IMR-90 (cell line): ENCODE data around the gene RBPJL. TPM values are rescaled to one million over a fixed set of nuclear protein-coding genes. Genes with fewer than 3 reads are reported as not detected.

Experiments used
- ATAC-seq: fragments of 200-7000 bp; cut with Tn5 transposase; 2 replicates; pipeline ENCODE4 v1.9.1; 2020; ENCODE audit warnings: low read depth, mild to moderate bottlenecking, moderate library complexity
- BruUV-seq: library from RNA; stranded (reverse); fragments of 400-500 nt; replicated peaks from 2 replicates; lab custom pipeline; 2021; lab: Mats Ljungman, UMichigan
- CTCF ChIA-PET: fragments of 300-600 bp; formaldehyde crosslinking; extraction: SDS; loops from one replicate; lab custom pipeline; 2021; ENCODE audit warnings: antibody characterized with exemption; lab: Yijun Ruan, JAX
- POLR2A ChIA-PET: fragments of 300-600 bp; sonication (Branson Sonifier 250); formaldehyde crosslinking; loops from one replicate; lab custom pipeline; 2022; ENCODE audit warnings: antibody characterized with exemption; ENCODE audit not compliant: unreplicated experiment; lab: Charles Lee
- DNase-seq: peaks from one replicate; pipeline ENCODE4 v3.0.0; 2013
- H2AFZ ChIP-seq: replicated peaks from 2 replicates; pipeline ENCODE3; 2013; ENCODE audit warnings: low read length, mild to moderate bottlenecking; ENCODE audit not compliant: poor library complexity
- H2AK5ac ChIP-seq: 2 replicates; pipeline ENCODE4 v1.6.1; 2013; ENCODE audit warnings: low read depth, low read length, inconsistent platforms
- H2AK9ac ChIP-seq: replicated peaks from 2 replicates; pipeline ENCODE3; 2013; ENCODE audit warnings: mild to moderate bottlenecking, low read depth, low read length, moderate library complexity; ENCODE audit not compliant: poor library complexity
- H2BK120ac ChIP-seq: 2 replicates; pipeline ENCODE4 v1.6.1; 2013; ENCODE audit warnings: low read depth, low read length, inconsistent platforms
- H2BK15ac ChIP-seq: 3 replicates; pipeline ENCODE4 v1.6.1; 2013; ENCODE audit warnings: low read depth, low read length, inconsistent platforms
- H2BK20ac ChIP-seq: 2 replicates; pipeline ENCODE4 v1.6.1; 2013; ENCODE audit warnings: low read depth, mild to moderate bottlenecking, inconsistent platforms, low read length, moderate library complexity
- H2BK5ac ChIP-seq: 2 replicates; pipeline ENCODE4 v1.6.1; 2013; ENCODE audit warnings: mild to moderate bottlenecking, low read depth, low read length, inconsistent platforms; ENCODE audit not compliant: poor library complexity, severe bottlenecking
- H3K14ac ChIP-seq: replicated peaks from 2 replicates; pipeline ENCODE4 v1.6.1; 2013; ENCODE audit warnings: low read depth, low read length, inconsistent platforms
- H3K18ac ChIP-seq: 2 replicates; pipeline ENCODE4 v1.6.1; 2013; ENCODE audit warnings: low read depth, low read length, control low read depth
- H3K23ac ChIP-seq: 2 replicates; pipeline ENCODE4 v1.6.1; 2013; ENCODE audit warnings: low read depth, low read length, inconsistent platforms
- H3K27ac ChIP-seq: 2 replicates; pipeline ENCODE4 v1.5.1; 2013; ENCODE audit warnings: mild to moderate bottlenecking, control low read depth, low read length; ENCODE audit not compliant: insufficient read depth
- H3K27me3 ChIP-seq: 2 replicates; pipeline ENCODE4 v1.6.1; 2013; ENCODE audit warnings: low read length; ENCODE audit not compliant: control insufficient read depth, insufficient read depth
- H3K36me3 ChIP-seq: 2 replicates; pipeline ENCODE4 v1.6.1; 2013; ENCODE audit warnings: low read length, mixed read lengths; ENCODE audit not compliant: control insufficient read depth, insufficient read depth
- H3K4ac ChIP-seq: 2 replicates; pipeline ENCODE4 v1.6.1; 2013; ENCODE audit warnings: low read depth, low read length, inconsistent platforms
- H3K4me1 ChIP-seq: 2 replicates; pipeline ENCODE4 v1.6.1; 2013; ENCODE audit warnings: low read length, mixed read lengths; ENCODE audit not compliant: control insufficient read depth, insufficient read depth
- H3K4me2 ChIP-seq: 2 replicates; pipeline ENCODE4 v1.6.1; 2013; ENCODE audit warnings: low read depth, mild to moderate bottlenecking, control low read depth, low read length, moderate library complexity
- H3K4me3 ChIP-seq: 2 replicates; pipeline ENCODE4 v1.5.1; 2013; ENCODE audit warnings: low read depth, mild to moderate bottlenecking, control low read depth, low read length, moderate library complexity; ENCODE audit not compliant: insufficient read depth
- H3K56ac ChIP-seq: 2 replicates; pipeline ENCODE4 v1.6.1; 2013; ENCODE audit warnings: low read length, inconsistent platforms; ENCODE audit not compliant: insufficient read depth; ENCODE audit errors: extremely low read depth
- H3K79me1 ChIP-seq, 2 experiments: 2 replicates each; pipeline ENCODE4 v1.6.1; 2013; ENCODE audit warnings: low read length in 2 of 2, inconsistent platforms in 1 of 2, low read depth in 1 of 2
- H3K9ac ChIP-seq: 2 replicates; pipeline ENCODE4 v1.6.1; 2013; ENCODE audit warnings: low read depth, low read length, control low read depth
- H3K9me1 ChIP-seq: 2 replicates; pipeline ENCODE4 v1.6.1; 2013; ENCODE audit warnings: low read length, inconsistent platforms; ENCODE audit not compliant: insufficient read depth
- H3K9me3 ChIP-seq: 2 replicates; pipeline ENCODE4 v1.6.1; 2013; ENCODE audit warnings: low read length; ENCODE audit not compliant: control insufficient read depth, insufficient read depth
- H4K20me1 ChIP-seq: 2 replicates; pipeline ENCODE4 v1.6.1; 2013; ENCODE audit warnings: low read length, inconsistent platforms; ENCODE audit not compliant: insufficient read depth
- H4K5ac ChIP-seq: 2 replicates; pipeline ENCODE4 v1.6.1; 2013; ENCODE audit warnings: mild to moderate bottlenecking, low read depth, low read length, control low read depth
- H4K8ac ChIP-seq, 2 experiments: 2 replicates each; pipeline ENCODE4 v1.6.1; 2013; ENCODE audit warnings: low read depth in 2 of 2, low read length in 2 of 2, control low read depth in 1 of 2, inconsistent platforms in 1 of 2
- H4K91ac ChIP-seq: 2 replicates; pipeline ENCODE4 v1.6.1; 2013; ENCODE audit warnings: low read depth, low read length, inconsistent platforms; ENCODE audit not compliant: insufficient read depth
- BHLHE40 ChIP-seq: fragments of 150-350 bp; IDR thresholded peaks from 2 replicates; pipeline ENCODE4 v1.6.1; 2016; ENCODE audit warnings: mild to moderate bottlenecking, low read depth, low read length
- CHD1 ChIP-seq: IDR thresholded peaks from 2 replicates; pipeline ENCODE4 v1.6.1; 2012; ENCODE audit warnings: low read depth, low read length, improper control_type of control experiment
- MAFK ChIP-seq: IDR thresholded peaks from 2 replicates; pipeline ENCODE4 v1.6.1; 2012; ENCODE audit warnings: low read depth, low read length, improper control_type of control experiment
- MAZ ChIP-seq: IDR thresholded peaks from 2 replicates; pipeline ENCODE4 v1.6.1; 2012; ENCODE audit warnings: low read depth, mild to moderate bottlenecking, low read length, improper control_type of control experiment, moderate library complexity, borderline replicate concordance
- SMC3 ChIP-seq: fragments of 150-350 bp; IDR thresholded peaks from 2 replicates; pipeline ENCODE4 v1.6.1; 2016; ENCODE audit warnings: low read depth, mild to moderate bottlenecking, antibody characterized with exemption, low read length, moderate library complexity
- WGBS, 2 experiments: methylation state at CpG; one replicate each; pipeline versions ENCODE4 v1.1.5 to v1.1.7; 2013; ENCODE audit warnings: missing lambda C conversion rate in 2 of 2; ENCODE audit not compliant: insufficient read length in 1 of 2; ENCODE audit errors: extremely low coverage in 2 of 2; 5-methylcytosine and 5-hydroxymethylcytosine counted together
- dilution Hi-C: fragments of 300-500 bp; cut with HindIII; formaldehyde crosslinking; loops from one replicate; pipeline ENCODE4 v1.14.3; 2018; ENCODE audit warnings: low sequenced_read_pairs; ENCODE audit not compliant: unreplicated experiment
- in situ Hi-C: fragments of 300-500 bp; cut with MboI; formaldehyde crosslinking; loops from 3 replicates; pipeline ENCODE4 v1.14.3; 2019; ENCODE audit warnings: low sequenced_read_pairs, inconsistent platforms, mixed read lengths
- intact Hi-C: fragments of 100-400 bp; cut with micrococcal nuclease; formaldehyde crosslinking; loops from 2 replicates; pipeline ENCODE4 v1.10.0; 2022
- polyA plus RNA-seq, 3 experiments: library from polyadenylated mRNA; depleted of rRNA; stranded (reverse); fragments of >200 nt; gene quantifications; 2 replicates each; pipeline ENCODE4 v1.2.3, GENCODE V29; 2012; ENCODE audit warnings: low replicate concordance in 1 of 3
- total RNA-seq: library from RNA; depleted of rRNA; stranded (reverse); fragments of >200 nt; gene quantifications from 2 replicates; pipeline ENCODE4 v1.2.3, GENCODE V29; 2012

Gene RBPJL
- total and polyA plus RNA-seq, 2 of the 4 experiments (the other 2 are of a cell fraction): not detected

DNA sequence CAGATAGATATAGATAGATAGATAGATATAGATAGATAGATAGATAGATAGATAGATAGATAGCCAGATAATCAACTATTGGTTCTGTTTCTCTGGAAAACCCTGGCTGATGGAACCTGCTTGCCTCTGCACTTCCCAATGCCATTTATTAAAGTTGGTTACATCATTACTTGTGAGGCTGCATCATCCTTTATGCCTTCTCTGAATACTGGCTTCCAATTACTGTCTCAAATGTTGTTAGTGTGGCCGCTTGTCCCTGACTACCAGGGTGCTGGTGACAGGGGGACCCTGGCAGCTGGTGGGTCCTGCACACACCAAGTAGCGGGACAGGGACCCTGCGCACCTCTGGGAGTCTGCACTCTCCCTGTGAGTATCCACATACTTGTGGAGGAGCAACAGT lies 48.4 kb upstream of the RBPJL start:
- Histone ChIP-seq H3K4me3 (no peak overlapping the region), H3K27me3 (peaks cover 10% of the 10 kb centered on the region), H2BK15ac (no peak overlapping the region), H2AK5ac (no peak overlapping the region), H3K56ac (no peak overlapping the region), H3K79me1 (no peaks in the 10 kb centered on the region), H3K23ac (no peak overlapping the region), H3K27ac (no peak overlapping the region), H4K8ac (no peak overlapping the region), H3K9me3 (no peaks in the 10 kb centered on the region), H2AK9ac (no peak overlapping the region), H3K36me3 (no peaks in the 10 kb centered on the region), H2BK5ac (no peak overlapping the region), H2BK120ac (no peak overlapping the region), H4K20me1 (no peaks in the 10 kb centered on the region), H3K4me2 (no peak overlapping the region), H3K18ac (no peak overlapping the region), H3K9me1 (no peaks in the 10 kb centered on the region), H3K4me1 (no peaks in the 10 kb centered on the region), H2BK20ac (no peak overlapping the region), H4K5ac (no peak overlapping the region), H3K14ac (no peak overlapping the region), H2AFZ (no peak overlapping the region), H3K4ac (no peak overlapping the region), H4K91ac (no peak overlapping the region), H3K9ac (no peak overlapping the region)
- ChIA-PET POLR2A (no interaction called here), CTCF (no interaction called here)
- WGBS, 2 experiments: no CpG with 5 or more reads among the region's 3 CpGs
- dilution Hi-C loops: no loop called here
- ATAC-seq (no peak), DNase-seq (no peak)
- no TSS peak for BruUV-seq
- intact Hi-C loops: no loop called here
- in situ Hi-C loops: no loop called here
- no peak for TF ChIP-seq MAFK
- no peak for TF ChIP-seq MAZ
- no peak for TF ChIP-seq BHLHE40
- no peak for TF ChIP-seq CHD1
- TF ChIP-seq SMC3: no peak
